ENCODE results near the gene CHTF18.
"Not testable (repeated sequence)": the region's sequence is repeated elsewhere in the genome, so short reads cannot be mapped to it uniquely, and the experiment has no call there.

The CHTF18 gene

GRCh38 chr16:808085-808386 lies 19.6 kb downstream of the CHTF18 start:
- DNase-seq = no peak

GRCh38 chr16:813204-813915 lies 24.9 kb downstream of the CHTF18 start:
- DNase-seq = peak; percentile 37

GRCh38 chr16:813916-814412 lies 25.5 kb downstream of the CHTF18 start:
- no peak for DNase-seq

- peak; percentile 74 for DNase-seq
Measured at GRCh38 chr16:814974-815373, 26.6 kb downstream of the CHTF18 start.

GRCh38 chr16:815861-816260 lies 27.4 kb downstream of the CHTF18 start:
- DNase-seq = no peak

GRCh38 chr16:817001-817906 lies 28.8 kb downstream of the CHTF18 start:
- DNase-seq = no peak

- no peak for DNase-seq
Measured at GRCh38 chr16:818132-818531, 29.7 kb downstream of the CHTF18 start.

GRCh38 chr16:818592-818991 lies 30.2 kb downstream of the CHTF18 start:
- no peak for DNase-seq

- no peak for DNase-seq
Measured at GRCh38 chr16:819336-820043, 31.1 kb downstream of the CHTF18 start.

GRCh38 chr16:820044-820408 lies 31.6 kb downstream of the CHTF18 start:
- not testable (repeated sequence) for DNase-seq

- no peak for DNase-seq
Measured at GRCh38 chr16:820748-821147, 32.3 kb downstream of the CHTF18 start.

GRCh38 chr16:821751-822150 lies 33.3 kb downstream of the CHTF18 start:
- DNase-seq = no peak

GRCh38 chr16:822174-822908 lies 33.9 kb downstream of the CHTF18 start:
- DNase-seq = no peak

- no peak for DNase-seq
Measured at GRCh38 chr16:822909-823297, 34.5 kb downstream of the CHTF18 start.

GRCh38 chr16:824194-824593 lies 35.8 kb downstream of the CHTF18 start:
- DNase-seq = no peak

GRCh38 chr16:824601-825000 lies 36.2 kb downstream of the CHTF18 start:
- no peak for DNase-seq

GRCh38 chr16:825341-826061 lies 37.1 kb downstream of the CHTF18 start:
- DNase-seq = no peak

GRCh38 chr16:827513-827912 lies 39.1 kb downstream of the CHTF18 start:
- DNase-seq = no peak

GRCh38 chr16:828891-829290 lies 40.5 kb downstream of the CHTF18 start:
- DNase-seq = no peak

GRCh38 chr16:830107-830870 lies 41.9 kb downstream of the CHTF18 start:
- DNase-seq = no peak
